ENCODE measurements around the gene BAZ1B. TPM values are rescaled to one million over a fixed set of nuclear protein-coding genes. Genes with fewer than 3 reads are reported as not detected.

The BAZ1B gene
- total and polyA plus RNA-seq, 2 of the 4 experiments (the other 2 are of a cell fraction), result 20.2 to 45.0 TPM

- H2BK15ac ChIP-seq (ENCODE audit: low read depth, low read length), result no peak overlapping the region
- no peaks in the 10 kb centered on the region for H3K9me3 ChIP-seq (ENCODE audit: control insufficient read depth, insufficient read depth, low read length)
- no peaks in the 10 kb centered on the region for H3K9me1 ChIP-seq (ENCODE audit: insufficient read depth, low read length)
- H4K5ac ChIP-seq (ENCODE audit: low read depth, low read length), result no peak overlapping the region; the same call in 1 of the 2 replicates
- intact Hi-C loops (cut with micrococcal nuclease) (no loop called here), in situ Hi-C loops (cut with MboI; ENCODE audit: low sequenced_read_pairs) (no loop called here), dilution Hi-C loops (cut with HindIII; ENCODE audit: low sequenced_read_pairs, unreplicated experiment) (no loop called here)
- no peak; the same call in 1 of the 2 replicates for ATAC-seq (ENCODE audit: low read depth)
- peak overlapping the region; percentile 13 for H2AK9ac ChIP-seq (replicated peaks; ENCODE audit: low read depth, low read length, poor library complexity)
- H3K27me3 ChIP-seq (ENCODE audit: control insufficient read depth, insufficient read depth, low read length), result no peaks in the 10 kb centered on the region
- H3K79me1 ChIP-seq (ENCODE audit: low read depth in 1 of 2, low read length in 2 of 2), result no peaks in the 10 kb centered on the region
- no peak overlapping the region for H3K4me2 ChIP-seq (ENCODE audit: low read depth, low read length)
- BruUV-seq (replicated peaks), result no TSS peak
- H3K23ac ChIP-seq (ENCODE audit: low read depth, low read length), result no peak overlapping the region
- H2BK5ac ChIP-seq (ENCODE audit: low read depth, low read length, poor library complexity, severe bottlenecking), result no peak overlapping the region
- TF ChIP-seq RCOR1 (IDR thresholded peaks at IDR 0.05; ENCODE audit: insufficient replicate concordance, low read length) (no peak), ELK1 (IDR thresholded peaks at IDR 0.05; ENCODE audit: borderline replicate concordance, low read depth, low read length) (no peak), CTCF (conservative IDR thresholded peaks at IDR 0.05; ENCODE audit: low read depth, low read length) (no peak)
- H2BK120ac ChIP-seq (ENCODE audit: low read depth, low read length), result no peak overlapping the region
- ChIA-PET POLR2A (ENCODE audit: unreplicated experiment) (no interaction called here), CTCF (no interaction called here)
- peaks cover 2% of the 10 kb centered on the region; the same call in 1 of the 2 replicates for H3K4me1 ChIP-seq (ENCODE audit: control insufficient read depth, insufficient read depth, low read length)
- H3K18ac ChIP-seq (ENCODE audit: low read depth, low read length), result no peak overlapping the region; the same call in 1 of the 2 replicates
- no peak overlapping the region for H4K91ac ChIP-seq (ENCODE audit: insufficient read depth, low read depth, low read length)
- no peaks in the 10 kb centered on the region for H3K36me3 ChIP-seq (ENCODE audit: control insufficient read depth, insufficient read depth, low read length)
- H3K9ac ChIP-seq (ENCODE audit: low read depth, low read length), result 0 out of 2 replicates have a peak overlapping the region, but pooled peaks have one; percentile 8
- peak overlapping the region; percentile 66 to 74; a peak in 1 of 4 replicates for H4K8ac ChIP-seq (ENCODE audit: low read depth in 2 of 2, low read length in 2 of 2)
- H3K4me3 ChIP-seq (ENCODE audit: insufficient read depth, low read depth, low read length), result no peak overlapping the region
- H2AK5ac ChIP-seq (ENCODE audit: low read depth, low read length), result no peak overlapping the region
- WGBS, 2 experiments (ENCODE audit: extremely low coverage in 2 of 2, insufficient read length in 1 of 2), result 83% methylated on average over 6 of the region's 11 CpGs; no CpG with 5 or more reads in 1 of the 2 experiments
- 0 out of 2 replicates have a peak overlapping the region, but pooled peaks have one; percentile 26 for H3K27ac ChIP-seq (ENCODE audit: insufficient read depth, low read length)
- no peak overlapping the region for H2BK20ac ChIP-seq (ENCODE audit: low read depth, low read length)
- H3K14ac ChIP-seq (replicated peaks; ENCODE audit: low read depth, low read length), result no peak overlapping the region
- H4K20me1 ChIP-seq (ENCODE audit: insufficient read depth, low read length), result no peaks in the 10 kb centered on the region
- peak overlapping the region; percentile 90 for H2AFZ ChIP-seq (replicated peaks; ENCODE audit: low read length, poor library complexity)
- DNase-seq, result no peak
- no peak overlapping the region for H3K56ac ChIP-seq (ENCODE audit: extremely low read depth, insufficient read depth, low read length)
- H3K4ac ChIP-seq (ENCODE audit: low read depth, low read length), result no peak overlapping the region
Observed at GRCh38 chr7:73424489-73424885, 97.6 kb downstream of the BAZ1B start.
